ENCODE results near the gene LTC4S.

DNA sequence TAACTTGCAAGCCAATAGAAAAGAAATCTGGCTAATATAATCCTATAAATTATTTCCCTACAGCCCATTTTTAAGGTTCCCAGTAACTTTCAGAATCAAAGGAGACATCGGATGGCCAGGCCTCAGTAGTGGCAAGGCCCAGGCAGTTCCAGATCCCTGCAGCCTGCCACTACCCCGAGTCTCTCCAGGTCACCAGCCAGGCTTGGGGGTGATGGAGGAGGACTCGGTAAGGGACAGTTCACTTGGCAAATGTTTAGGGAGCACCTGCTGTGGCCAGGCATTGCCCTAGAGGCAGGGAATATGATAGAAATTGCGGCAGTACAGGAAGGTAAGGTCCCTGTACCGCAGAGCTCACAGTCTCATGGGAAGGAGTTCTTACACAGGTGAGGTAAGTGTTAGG, 15.2 kb upstream of the LTC4S start:
- TF ChIP-seq, protein P1, sequence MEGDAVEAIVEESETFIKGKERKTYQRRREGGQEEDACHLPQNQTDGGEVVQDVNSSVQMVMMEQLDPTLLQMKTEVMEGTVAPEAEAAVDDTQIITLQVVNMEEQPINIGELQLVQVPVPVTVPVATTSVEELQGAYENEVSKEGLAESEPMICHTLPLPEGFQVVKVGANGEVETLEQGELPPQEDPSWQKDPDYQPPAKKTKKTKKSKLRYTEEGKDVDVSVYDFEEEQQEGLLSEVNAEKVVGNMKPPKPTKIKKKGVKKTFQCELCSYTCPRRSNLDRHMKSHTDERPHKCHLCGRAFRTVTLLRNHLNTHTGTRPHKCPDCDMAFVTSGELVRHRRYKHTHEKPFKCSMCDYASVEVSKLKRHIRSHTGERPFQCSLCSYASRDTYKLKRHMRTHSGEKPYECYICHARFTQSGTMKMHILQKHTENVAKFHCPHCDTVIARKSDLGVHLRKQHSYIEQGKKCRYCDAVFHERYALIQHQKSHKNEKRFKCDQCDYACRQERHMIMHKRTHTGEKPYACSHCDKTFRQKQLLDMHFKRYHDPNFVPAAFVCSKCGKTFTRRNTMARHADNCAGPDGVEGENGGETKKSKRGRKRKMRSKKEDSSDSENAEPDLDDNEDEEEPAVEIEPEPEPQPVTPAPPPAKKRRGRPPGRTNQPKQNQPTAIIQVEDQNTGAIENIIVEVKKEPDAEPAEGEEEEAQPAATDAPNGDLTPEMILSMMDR (IDR thresholded peaks at IDR 0.05; ENCODE audit: low read length), result no peak
- TF ChIP-seq EZH2 (IDR thresholded peaks at IDR 0.05; ENCODE audit: borderline replicate concordance, low read length), result no peak

All from OCI-LY1 (cell line).